ENCODE results near the gene CRISPLD2.
"Not testable (repeated sequence)": the region's sequence is repeated elsewhere in the genome, so short reads cannot be mapped to it uniquely, and the experiment has no call there.

CRISPLD2 gene

GRCh38 chr16:84859681-84860080 lies 39.9 kb downstream of the CRISPLD2 start:
- no peak for DNase-seq (ENCODE audit: low read depth)

GRCh38 chr16:84860383-84860782 lies 40.6 kb downstream of the CRISPLD2 start:
- DNase-seq (ENCODE audit: low read depth) = no peak

GRCh38 chr16:84861671-84862070 lies 41.9 kb downstream of the CRISPLD2 start:
- no peak for DNase-seq (ENCODE audit: low read depth)

GRCh38 chr16:84862804-84863480 lies 43.2 kb downstream of the CRISPLD2 start:
- no peak for DNase-seq (ENCODE audit: low read depth)

- DNase-seq (ENCODE audit: low read depth) = no peak
These were observed 43.7 kb downstream of the CRISPLD2 start for GRCh38 chr16:84863481-84863814.

GRCh38 chr16:84864326-84864955 lies 44.7 kb downstream of the CRISPLD2 start:
- no peak for DNase-seq (ENCODE audit: low read depth)

- no peak for DNase-seq (ENCODE audit: low read depth)
These were observed 47.9 kb downstream of the CRISPLD2 start for GRCh38 chr16:84867696-84868095.

GRCh38 chr16:84868328-84868727 lies 48.5 kb downstream of the CRISPLD2 start:
- DNase-seq (ENCODE audit: low read depth) = no peak

GRCh38 chr16:84868829-84869472 lies 49.2 kb downstream of the CRISPLD2 start:
- no peak for DNase-seq (ENCODE audit: low read depth)

- no peak for DNase-seq (ENCODE audit: low read depth)
These were observed 49.7 kb downstream of the CRISPLD2 start for GRCh38 chr16:84869473-84869845.

- DNase-seq (ENCODE audit: low read depth) = not testable (repeated sequence)
These were observed 53.2 kb downstream of the CRISPLD2 start for GRCh38 chr16:84872971-84873370.

- peak; percentile 20 for DNase-seq (ENCODE audit: low read depth)
These were observed 54.2 kb downstream of the CRISPLD2 start for GRCh38 chr16:84874004-84874435.

GRCh38 chr16:84874553-84874952 lies 54.8 kb downstream of the CRISPLD2 start:
- peak; percentile 65 for DNase-seq (ENCODE audit: low read depth)

GRCh38 chr16:84874983-84875382 lies 55.2 kb downstream of the CRISPLD2 start:
- peak; percentile 48 for DNase-seq (ENCODE audit: low read depth)

- DNase-seq (ENCODE audit: low read depth) = no peak
These were observed 56.1 kb downstream of the CRISPLD2 start for GRCh38 chr16:84875846-84876245.

- DNase-seq (ENCODE audit: low read depth) = no peak
These were observed 57.3 kb downstream of the CRISPLD2 start for GRCh38 chr16:84876873-84877606.

GRCh38 chr16:84878770-84879169 lies 59.0 kb downstream of the CRISPLD2 start:
- DNase-seq (ENCODE audit: low read depth) = no peak

GRCh38 chr16:84879569-84880487 lies 60.0 kb downstream of the CRISPLD2 start:
- peak; percentile 28 for DNase-seq (ENCODE audit: low read depth)

- peak; percentile 97 for DNase-seq (ENCODE audit: low read depth)
These were observed 62.1 kb downstream of the CRISPLD2 start for GRCh38 chr16:84881702-84882521.

GRCh38 chr16:84883301-84883700 lies 63.5 kb downstream of the CRISPLD2 start:
- peak; percentile 12 for DNase-seq (ENCODE audit: low read depth)

GRCh38 chr16:84884246-84884595 lies 64.4 kb downstream of the CRISPLD2 start:
- no peak for DNase-seq (ENCODE audit: low read depth)
